Loucy (cell line): Measurements from ENCODE around the gene SLC22A4.

Source experiments
- EZH2phosphoT487 ChIP-seq: fragments of 200-600 bp; IDR thresholded peaks from 2 replicates; pipeline ENCODE4 v1.6.1; 2018; ENCODE audit warnings: antibody characterized with exemption, mild to moderate bottlenecking, moderate library complexity, borderline replicate concordance
- TF ChIP-seq, protein P1 (sequence below): fragments of 200-600 bp; sonication (generic); conservative IDR thresholded peaks from 2 replicates; pipeline ENCODE4 v1.5.1; 2014; ENCODE audit warnings: mild to moderate bottlenecking, antibody characterized with exemption, low read length

DNA sequence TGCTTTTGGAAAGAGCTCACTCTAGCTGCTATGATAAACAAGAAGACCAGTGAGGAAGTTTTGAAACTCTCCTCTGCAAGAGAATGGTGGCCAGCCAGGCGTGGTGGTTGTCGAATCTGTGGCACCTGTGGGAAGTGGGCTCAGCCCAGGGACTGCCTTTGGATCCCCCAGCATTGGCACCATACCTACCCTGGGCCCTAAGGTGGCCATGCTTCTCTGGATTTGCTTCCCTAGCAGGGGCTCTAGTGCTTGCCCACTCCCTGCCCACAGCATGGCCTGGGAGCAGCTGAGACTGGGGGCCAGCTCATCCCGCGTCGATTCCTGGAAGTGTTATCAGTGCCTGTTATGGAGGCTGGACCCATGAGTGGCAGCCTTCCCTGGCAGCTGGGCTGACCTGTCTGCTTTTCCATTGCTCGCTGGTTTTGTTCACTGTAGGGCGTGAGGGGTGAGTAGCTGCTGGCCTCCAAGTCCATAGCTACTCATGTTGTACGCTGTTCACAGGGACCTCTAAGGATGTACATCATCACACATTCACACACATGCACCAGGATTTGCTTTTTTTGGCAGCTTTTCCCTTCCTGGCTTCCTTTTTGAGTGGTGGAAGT is 2.3 kb downstream of the SLC22A4 start:
- TF ChIP-seq, protein P1, sequence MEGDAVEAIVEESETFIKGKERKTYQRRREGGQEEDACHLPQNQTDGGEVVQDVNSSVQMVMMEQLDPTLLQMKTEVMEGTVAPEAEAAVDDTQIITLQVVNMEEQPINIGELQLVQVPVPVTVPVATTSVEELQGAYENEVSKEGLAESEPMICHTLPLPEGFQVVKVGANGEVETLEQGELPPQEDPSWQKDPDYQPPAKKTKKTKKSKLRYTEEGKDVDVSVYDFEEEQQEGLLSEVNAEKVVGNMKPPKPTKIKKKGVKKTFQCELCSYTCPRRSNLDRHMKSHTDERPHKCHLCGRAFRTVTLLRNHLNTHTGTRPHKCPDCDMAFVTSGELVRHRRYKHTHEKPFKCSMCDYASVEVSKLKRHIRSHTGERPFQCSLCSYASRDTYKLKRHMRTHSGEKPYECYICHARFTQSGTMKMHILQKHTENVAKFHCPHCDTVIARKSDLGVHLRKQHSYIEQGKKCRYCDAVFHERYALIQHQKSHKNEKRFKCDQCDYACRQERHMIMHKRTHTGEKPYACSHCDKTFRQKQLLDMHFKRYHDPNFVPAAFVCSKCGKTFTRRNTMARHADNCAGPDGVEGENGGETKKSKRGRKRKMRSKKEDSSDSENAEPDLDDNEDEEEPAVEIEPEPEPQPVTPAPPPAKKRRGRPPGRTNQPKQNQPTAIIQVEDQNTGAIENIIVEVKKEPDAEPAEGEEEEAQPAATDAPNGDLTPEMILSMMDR = no peak
- TF ChIP-seq EZH2phosphoT487 = no peak
